CD4-positive, alpha-beta T cell treated with Interleukin-17A for 4 hours (primary cell): Measurements from ENCODE around the gene ASPN.

Experiments used
- DNase-seq: peaks from one replicate; pipeline ENCODE4 v3.0.0-alpha.2; 2020; ENCODE audit warnings: mixed read lengths

The ASPN gene

GRCh38 chr9:92406477-92406876 is 75.8 kb downstream of the ASPN start:
- DNase-seq: peak; percentile 46
